Measurements from ENCODE around the gene TFF3.

Gene TFF3

GRCh38 chr21:42331660-42332059, 16.5 kb upstream of the TFF3 start:
- TF ChIP-seq CTCF (conservative IDR thresholded peaks at IDR 0.05): no peak

GRCh38 chr21:42330380-42331371, 15.5 kb upstream of the TFF3 start:
- TF ChIP-seq CTCF (conservative IDR thresholded peaks at IDR 0.05): peak; percentile 18
- peak overlapping the region; percentile 80 for H3K27ac ChIP-seq

More at GRCh38 chr21:42331660-42332059, 16.5 kb upstream of the TFF3 start:
- peak overlapping the region; percentile 80 for H3K27ac ChIP-seq

- no peak for TF ChIP-seq CTCF (conservative IDR thresholded peaks at IDR 0.05)
- H3K27ac ChIP-seq: no peak overlapping the region
Measured at GRCh38 chr21:42324896-42325295, 9.7 kb upstream of the TFF3 start.

- no peak overlapping the region for H3K27ac ChIP-seq
- TF ChIP-seq CTCF (conservative IDR thresholded peaks at IDR 0.05): no peak
Measured at GRCh38 chr21:42321845-42322244, 6.6 kb upstream of the TFF3 start.

GRCh38 chr21:42321231-42321630, 6.0 kb upstream of the TFF3 start:
- no peak overlapping the region for H3K27ac ChIP-seq
- TF ChIP-seq CTCF (conservative IDR thresholded peaks at IDR 0.05): no peak

GRCh38 chr21:42320791-42321190, 5.6 kb upstream of the TFF3 start:
- no peak overlapping the region for H3K27ac ChIP-seq
- no peak for TF ChIP-seq CTCF (conservative IDR thresholded peaks at IDR 0.05)

- no peak; the same call in 1 of the 2 replicates for TF ChIP-seq CTCF (conservative IDR thresholded peaks at IDR 0.05)
- no peak overlapping the region for H3K27ac ChIP-seq
Measured at GRCh38 chr21:42319851-42320572, 4.8 kb upstream of the TFF3 start.
